Measurements from ENCODE around the gene ATP13A2.

ATP13A2 gene

GRCh38 chr1:17031436-17031835 lies 19.7 kb upstream of the ATP13A2 start:
- no peak for DNase-seq

DNA sequence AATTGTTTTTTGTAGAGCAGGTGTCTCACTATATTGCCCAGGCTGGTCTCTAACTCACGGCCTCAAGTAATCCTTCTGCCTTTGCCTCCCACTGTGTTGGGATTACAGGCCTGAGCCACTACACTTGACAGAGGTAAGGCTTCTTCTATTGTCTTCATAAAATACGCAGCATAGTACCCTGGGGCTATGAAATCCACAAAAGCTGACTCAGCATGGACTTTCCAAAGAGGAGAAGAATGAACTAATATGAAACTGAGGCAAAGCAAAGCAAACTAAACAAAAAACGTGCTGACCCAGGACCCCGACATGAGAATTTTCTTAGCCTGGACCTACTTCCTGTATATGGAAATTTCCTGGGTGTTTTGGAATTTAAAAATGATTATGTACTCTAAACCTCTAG lies 18.5 kb upstream of the ATP13A2 start:
- no peak for DNase-seq

DNA sequence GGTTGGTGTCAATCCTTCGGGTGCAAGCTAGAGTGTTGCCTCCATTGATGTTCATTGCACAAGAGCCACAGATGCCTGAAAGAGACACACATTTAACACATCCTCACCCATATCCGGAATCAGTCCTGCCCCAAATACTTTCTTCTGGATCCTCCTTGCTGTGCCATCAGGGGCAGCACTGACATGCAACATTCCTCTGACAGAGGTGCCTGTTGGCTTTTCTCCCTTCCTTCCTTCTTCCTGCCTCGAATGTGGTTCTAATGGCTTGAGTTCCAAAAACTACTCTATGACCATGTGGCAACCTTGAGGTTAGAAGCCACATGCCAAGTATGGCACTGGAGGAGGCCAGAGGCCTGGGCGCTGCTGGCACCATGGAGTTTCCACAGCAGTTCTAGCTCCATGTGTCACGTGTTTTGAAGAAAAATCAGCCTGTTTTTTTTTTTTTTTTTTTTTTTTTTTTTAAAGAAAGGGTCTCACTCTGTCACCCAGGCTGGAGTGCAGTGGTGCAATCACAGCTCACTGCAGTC lies 17.0 kb upstream of the ATP13A2 start:
- DNase-seq, result no peak

DNA sequence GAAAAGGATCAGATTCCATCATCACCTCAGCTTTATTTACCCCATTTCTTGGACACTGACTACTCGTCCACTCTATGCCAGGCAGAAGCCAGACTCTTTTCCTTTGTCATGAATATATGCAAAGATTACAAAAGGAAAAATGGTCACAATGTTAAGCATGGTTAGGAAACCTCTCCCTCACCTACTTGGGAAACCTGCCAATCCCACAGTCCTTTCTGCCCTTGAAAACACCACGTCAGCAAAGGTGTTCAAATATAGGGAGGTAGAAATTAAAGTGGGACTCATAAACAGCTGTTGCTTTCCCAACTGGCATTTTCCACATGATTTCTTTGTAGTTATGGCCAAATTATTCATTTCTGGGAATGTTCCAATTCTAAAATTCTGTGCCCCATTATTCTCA lies 16.2 kb upstream of the ATP13A2 start:
- no peak for DNase-seq

- DNase-seq, result no peak
Measured at GRCh38 chr1:17027403-17027802, 15.7 kb upstream of the ATP13A2 start.

GRCh38 chr1:17024721-17025120 lies 13.0 kb upstream of the ATP13A2 start:
- DNase-seq, result no peak

DNA sequence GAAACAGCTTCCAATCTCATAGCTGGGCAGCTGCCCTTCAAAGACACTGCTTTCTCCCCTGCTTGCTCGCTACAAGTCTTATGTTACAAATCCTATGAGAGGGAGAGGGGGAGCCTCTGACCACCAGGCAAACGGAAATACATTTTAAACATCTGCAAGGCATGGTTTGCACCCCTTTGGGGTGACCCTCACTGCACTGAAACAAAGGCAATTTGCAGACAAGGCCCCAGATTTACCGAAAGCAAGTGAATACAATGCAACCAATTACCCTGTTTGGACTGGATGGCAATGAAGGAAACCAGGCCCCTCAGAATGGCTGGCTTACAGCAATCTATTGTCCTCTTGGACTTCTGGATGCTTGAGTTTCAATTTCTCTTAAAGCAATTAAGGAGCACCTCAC lies 11.8 kb upstream of the ATP13A2 start:
- DNase-seq, result no peak

DNA sequence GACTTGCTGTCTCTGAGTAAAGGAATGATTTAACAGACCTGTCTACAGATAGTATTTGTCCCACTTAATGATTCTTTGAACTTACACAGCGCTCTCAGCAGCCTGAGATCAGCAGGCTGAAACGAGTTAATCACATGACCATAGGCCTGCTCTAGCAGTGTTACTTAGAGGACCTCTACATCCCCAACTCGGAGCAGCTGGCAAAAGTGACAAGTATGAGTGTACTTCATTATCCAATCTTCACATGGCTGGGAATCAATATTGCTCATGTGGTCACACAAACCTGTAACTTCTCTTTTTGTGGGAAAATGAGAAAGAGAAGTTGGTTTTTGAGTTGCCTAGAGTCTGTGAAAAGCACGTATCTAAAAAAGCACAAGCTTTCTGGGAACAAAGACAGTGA lies 11.4 kb upstream of the ATP13A2 start:
- no peak for DNase-seq

GRCh38 chr1:17021896-17022295 lies 10.2 kb upstream of the ATP13A2 start:
- no peak for DNase-seq

GRCh38 chr1:17020502-17020901 lies 8.8 kb upstream of the ATP13A2 start:
- DNase-seq, result no peak

DNA sequence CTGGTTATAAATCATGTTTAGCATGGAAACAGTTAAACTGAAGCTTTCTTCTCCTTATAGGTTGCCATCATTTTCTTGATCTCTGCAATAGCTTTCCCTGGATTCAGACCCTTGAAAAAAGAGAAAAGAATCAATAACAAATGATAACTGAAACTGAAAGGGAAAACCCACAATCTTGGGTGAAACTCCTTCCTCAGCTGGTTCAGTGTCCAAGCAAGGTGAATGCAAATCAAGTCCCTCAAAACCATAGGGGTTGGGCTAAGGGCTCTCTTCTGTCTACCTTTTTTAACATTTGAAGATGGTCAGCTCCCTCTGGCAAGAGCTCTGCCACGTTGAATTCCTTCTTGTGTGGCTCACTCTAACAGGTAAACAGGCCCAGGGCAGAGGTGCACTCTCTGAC lies 7.1 kb upstream of the ATP13A2 start:
- DNase-seq, result no peak

GRCh38 chr1:17017435-17017834 lies 5.7 kb upstream of the ATP13A2 start:
- no peak for DNase-seq

GRCh38 chr1:17016317-17016661 lies 4.6 kb upstream of the ATP13A2 start:
- DNase-seq, result no peak

- DNase-seq, result no peak
Measured at GRCh38 chr1:17014671-17015567, 3.2 kb upstream of the ATP13A2 start.

DNA sequence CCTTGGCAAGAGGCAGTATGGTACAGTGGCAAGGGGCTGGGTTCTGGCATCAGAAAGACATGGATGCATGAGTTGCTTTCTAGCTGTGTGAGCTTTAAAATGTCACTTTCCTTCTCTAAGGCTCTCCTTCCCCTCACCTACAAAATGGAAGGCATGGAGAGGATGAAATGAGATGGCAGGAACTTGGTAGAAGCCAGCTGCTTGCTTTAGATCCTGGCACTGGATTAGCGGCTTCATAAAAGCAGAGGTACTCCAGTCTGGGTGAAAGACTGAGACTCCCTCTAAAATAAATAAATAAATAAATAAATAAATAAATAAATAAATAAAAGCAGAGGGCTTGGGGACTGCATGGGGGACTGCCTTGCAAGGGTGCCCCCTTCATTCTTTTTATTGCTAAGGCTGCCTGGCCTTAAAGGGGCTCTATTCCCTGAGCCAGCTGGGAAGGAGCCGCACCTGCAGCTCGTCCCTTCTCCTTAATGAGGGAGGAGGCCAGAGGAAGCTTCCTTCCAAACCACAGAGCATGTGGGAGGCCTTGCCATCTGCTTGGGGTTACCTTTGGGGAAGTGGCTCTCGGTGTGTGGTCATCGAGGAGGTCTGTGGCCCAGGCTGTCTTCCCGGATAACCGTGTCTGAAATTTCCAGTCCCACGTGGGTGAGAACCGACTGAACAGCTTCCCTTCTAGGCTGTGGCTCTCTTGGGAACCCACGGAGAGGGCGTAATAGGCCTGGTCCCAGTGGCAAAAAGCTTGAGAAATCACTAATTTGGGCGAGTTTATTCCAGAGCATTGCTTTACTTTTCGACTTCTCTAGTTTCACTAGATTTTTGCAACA lies 2.0 kb upstream of the ATP13A2 start:
- DNase-seq, result no peak

DNA sequence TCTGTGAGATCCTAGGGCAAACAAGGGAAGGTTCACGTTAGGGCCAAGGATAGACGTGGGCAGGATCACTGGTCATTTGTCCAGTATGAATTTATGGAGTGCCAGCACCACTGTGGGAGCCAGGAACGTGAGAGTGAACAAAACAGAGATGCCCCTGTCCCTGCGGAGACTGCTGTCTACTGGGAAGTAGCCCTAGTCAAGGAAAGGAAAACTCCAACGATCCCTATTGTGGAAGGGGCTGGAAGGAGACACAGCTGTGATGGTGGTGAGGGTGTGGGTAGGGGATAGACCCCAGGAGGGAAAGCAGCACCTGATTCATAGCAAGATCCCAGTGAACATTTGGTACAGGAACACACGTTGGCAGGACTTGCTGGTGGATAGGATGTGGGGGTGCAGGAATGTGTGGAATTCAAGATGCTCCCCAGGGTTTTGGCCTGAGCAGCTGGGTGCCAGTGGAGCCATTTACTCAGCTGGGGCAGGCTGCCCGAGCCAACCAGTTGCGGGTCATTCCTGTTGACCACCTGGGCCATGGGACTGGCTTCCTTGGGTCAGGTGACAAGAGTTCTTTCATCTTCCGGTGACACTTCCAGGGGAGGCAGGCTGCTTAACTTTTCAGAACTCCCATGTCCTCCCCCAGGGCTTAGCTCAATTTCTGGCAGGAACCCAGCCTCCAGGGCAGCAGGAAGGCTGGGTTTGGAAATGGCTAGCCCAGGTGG lies 1.2 kb upstream of the ATP13A2 start:
- no peak for DNase-seq

DNA sequence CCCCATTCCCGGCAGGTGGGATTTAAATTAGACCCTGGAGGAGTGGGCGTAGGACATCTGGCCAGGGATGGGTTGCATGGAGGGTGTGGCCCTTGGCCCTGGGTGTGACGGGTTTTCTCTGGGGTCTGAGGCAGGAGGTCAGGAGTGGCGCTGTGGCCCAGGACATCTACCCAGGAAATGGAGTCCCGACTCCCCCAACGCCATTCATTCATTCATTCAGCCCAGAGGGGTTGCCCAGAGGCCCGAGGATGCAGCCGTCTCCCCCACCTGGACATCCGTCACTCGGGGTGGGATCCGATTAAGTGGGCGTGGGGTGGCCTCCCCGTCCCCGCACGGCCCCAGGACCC lies 663 bp downstream of the ATP13A2 start:
- no peak for DNase-seq

DNA sequence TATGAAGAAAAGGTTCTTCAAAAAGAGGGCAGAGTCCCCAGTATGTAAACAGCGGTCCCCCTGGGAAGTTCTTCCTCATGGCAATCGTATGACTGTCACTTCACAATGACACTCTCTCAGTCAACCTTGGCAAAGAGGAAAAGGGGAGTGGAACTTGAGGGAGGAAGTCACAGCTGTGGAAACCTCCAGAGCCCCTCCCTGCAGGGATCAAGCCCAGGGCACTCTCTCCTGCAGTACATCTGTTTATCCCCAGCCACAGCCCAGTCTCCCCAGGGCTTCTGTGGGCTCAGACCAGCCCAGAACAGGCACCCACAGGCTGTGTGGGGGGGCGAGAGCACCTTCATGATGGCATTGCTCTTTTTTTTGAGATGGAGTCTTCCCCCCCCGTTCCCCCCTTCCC lies 2.0 kb downstream of the ATP13A2 start:
- DNase-seq, result no peak

- DNase-seq, result no peak
Measured at GRCh38 chr1:17008208-17008855, 3.4 kb downstream of the ATP13A2 start.

DNA sequence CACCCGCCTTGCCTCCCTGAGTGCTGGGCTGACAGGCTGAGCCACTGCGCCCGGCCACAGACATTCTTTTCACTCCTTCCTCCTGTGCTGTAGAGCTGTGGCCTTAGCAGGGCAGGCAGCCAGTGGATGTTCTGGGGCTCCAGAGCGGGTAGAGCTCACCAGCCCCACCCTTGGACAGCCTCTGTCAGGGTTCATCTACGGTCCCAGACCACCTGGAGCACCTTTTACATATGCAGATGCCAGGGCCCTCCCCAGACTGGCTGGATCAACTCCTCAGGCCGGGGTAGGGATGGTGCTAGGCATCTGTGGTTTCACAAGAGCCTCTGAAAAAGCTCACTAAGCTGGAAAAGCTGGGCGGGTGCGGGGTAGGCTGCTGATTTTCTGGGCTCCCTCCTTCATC lies 4.6 kb downstream of the ATP13A2 start:
- no peak for DNase-seq

- DNase-seq, result no peak
Measured at GRCh38 chr1:17005365-17005740, 6.4 kb downstream of the ATP13A2 start.

DNA sequence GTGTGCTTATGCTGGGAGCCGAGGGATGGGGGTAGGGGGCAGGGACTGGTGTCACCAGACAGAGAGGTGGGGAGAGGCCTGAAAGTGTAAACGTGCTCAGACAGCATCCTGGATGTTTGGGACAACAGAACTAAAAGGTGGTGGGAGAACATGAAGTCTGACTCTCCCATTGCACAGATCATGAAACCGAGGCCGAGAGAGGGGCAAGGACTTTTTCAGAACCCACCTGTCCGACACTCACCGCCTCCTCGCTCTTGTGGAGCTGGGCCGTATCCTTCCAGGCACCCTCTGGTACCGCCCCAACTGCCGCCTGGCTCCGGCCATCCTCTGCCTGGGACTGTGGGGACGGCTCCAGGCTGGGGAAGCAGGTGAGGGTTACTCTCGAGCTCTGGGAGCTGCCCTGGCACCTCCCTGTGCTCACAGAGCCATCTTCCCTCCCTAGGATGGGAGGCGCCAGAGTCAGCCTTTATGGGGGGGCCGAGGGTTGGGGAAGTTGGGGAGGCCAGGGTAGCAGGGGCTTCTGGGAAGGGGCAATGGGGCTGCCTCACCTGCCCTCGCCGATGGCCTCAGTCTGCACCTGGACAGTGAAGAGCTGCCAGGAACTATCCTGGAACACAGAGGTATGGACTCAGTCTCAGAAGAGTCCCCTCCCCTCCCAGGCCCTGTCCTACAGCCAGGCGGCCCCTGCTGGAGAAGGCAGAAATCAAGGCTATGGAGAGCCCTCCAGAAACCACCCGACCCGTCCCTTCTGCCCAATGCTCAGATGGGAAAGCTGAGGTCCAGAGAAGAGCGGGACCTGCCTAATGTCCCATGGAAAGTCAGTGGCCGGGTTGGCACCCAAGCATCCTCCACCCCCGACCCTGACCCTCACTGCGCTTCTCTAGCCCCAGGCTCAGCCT lies 7.0 kb downstream of the ATP13A2 start:
- no peak for DNase-seq
